GM12892 (cell line): Measurements from ENCODE around the gene ADSS1.

Experiments used
- DNase-seq: peaks from one replicate; pipeline ENCODE4 v3.0.0; 2011; ENCODE audit not compliant: insufficient read length
- FAIRE-seq: peaks from 2 replicates; lab custom pipeline; 2011; peaks lifted over from hg19 to GRCh38; lab: Jason Lieb, UNC
- POLR2A ChIP-seq: IDR thresholded peaks from 2 replicates; pipeline ENCODE4 v1.6.1; 2011; ENCODE audit warnings: low read depth, low read length, control low read depth
- POLR2AphosphoS5 ChIP-seq: IDR thresholded peaks from 2 replicates; pipeline ENCODE4 v1.6.1; 2011; ENCODE audit warnings: low read depth, low read length, control low read depth
- TAF1 ChIP-seq: IDR thresholded peaks from 2 replicates; pipeline ENCODE4 v1.6.1; 2011; ENCODE audit warnings: low read depth, mild to moderate bottlenecking, control low read depth, low read length, borderline replicate concordance

Gene ADSS1

DNA sequence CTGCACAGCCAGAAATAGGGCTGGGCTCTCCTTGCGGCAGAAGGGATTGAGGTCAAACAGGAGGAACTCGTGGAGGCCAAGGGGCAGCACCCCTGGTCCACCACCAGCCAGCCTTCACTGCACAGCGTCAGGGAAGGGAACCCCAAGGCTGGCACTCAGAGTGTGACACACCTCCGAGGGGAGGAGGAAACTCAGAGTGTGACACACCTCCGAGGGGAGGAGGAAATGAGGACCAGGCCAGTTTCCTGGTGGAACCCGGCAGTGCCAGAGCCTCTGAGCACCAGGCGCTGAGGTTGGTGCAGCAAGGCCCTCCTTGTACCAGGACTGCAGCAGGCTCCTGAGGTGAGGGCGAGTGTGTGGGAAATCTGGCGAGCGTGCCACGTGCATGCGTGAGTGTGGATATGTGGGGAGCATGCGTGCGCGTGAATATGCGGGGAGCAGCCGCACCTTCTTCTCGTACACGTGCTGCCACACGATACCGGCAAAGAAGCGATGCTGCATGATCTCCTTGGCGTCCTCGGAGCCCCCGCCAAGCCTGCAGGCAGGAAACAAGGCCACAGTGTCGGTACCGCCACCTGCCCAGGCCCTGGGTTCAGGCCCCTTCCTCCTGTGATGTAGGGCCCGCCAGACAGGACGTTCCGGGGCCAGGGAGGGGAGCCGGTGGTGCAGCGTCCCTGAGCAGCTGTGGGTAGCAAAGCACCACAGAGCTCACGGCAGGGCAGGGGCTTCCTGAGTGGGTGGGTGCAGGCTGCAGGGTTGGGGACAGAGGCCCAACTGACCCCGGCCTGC lies 48.1 kb downstream of the ADSS1 start:
- TF ChIP-seq POLR2A (peak; percentile 13; the same call in 1 of the 2 replicates), TAF1 (no peak)
- no peak for DNase-seq
- no peak for FAIRE-seq

- no peak for FAIRE-seq
Measured at GRCh38 chr14:104772707-104773504, 48.9 kb downstream of the ADSS1 start.

DNA sequence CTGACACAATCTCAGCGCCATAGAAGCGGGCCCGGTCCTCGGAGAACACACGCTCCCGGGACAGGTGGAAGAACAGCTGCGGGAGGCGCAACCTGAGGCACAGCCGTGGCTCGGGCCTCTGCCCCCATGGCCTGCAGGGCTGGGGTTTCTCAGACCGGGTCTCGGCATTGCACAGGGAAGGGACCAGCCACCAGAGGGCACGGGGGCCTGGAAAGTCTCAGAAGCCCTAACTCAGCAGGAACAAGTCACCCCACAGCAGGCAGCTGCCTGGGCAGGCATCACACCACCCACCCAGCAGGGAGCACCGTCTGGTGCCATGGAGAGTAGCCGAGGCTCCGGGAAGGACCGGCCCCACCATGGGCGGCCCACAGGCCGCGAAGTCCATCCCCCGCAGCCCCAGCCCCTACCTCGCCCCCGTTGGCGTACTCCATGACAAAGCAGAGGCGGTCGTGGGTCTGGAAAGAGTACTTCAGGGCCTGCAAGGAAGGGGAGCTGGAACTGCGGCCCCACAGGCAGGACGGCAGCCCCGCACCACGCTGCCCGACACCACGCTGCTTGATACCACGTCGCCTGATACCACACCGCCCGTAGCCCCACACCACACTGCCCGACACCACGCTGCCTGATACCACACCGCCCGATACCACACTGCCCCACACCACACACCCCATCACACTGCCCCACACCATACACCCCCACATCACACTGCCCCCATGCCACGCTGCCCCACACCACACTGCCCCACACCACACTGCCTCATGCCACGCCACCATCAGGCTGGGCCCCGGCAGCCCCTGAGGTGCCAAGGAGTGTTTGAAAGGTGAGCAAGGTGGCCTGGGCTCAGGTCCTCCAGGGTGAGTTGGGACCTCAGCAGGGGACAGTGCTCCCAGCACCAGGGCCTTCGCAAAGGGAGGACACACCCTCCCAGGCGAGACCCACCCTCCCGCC lies 49.8 kb downstream of the ADSS1 start:
- no peak for DNase-seq
- FAIRE-seq: no peak
- no peak for TF ChIP-seq TAF1
- TF ChIP-seq POLR2AphosphoS5: no peak
- no peak for TF ChIP-seq POLR2A

More at GRCh38 chr14:104772707-104773504, 48.9 kb downstream of the ADSS1 start:
- no peak for TF ChIP-seq TAF1
- TF ChIP-seq POLR2A: no peak
- no peak for TF ChIP-seq POLR2AphosphoS5
- no peak for DNase-seq

- TF ChIP-seq POLR2AphosphoS5 (no peak), POLR2A (no peak), TAF1 (no peak)
- FAIRE-seq (no peak), DNase-seq (no peak)
Measured at GRCh38 chr14:104774453-104775072, 50.5 kb downstream of the ADSS1 start.

DNA sequence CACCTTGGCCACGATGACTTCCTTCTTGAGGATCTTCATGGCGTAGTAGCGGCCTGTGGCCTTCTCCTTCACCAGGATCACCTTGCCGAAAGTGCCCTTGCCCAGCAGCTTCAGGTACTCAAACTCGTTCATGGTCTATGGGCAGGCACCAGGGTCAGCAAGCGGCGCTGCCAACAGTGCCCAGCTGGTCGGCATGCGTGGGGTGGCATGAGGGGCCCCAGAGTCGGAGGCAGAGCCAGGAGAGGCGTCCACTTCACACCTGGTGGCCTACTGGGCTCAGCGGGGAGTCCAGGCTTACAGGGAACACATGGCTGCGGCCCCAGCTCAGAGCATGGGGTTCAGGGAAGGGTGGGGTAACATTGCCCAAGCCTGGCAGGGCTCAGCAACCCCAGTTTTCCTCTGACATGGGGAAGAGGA lies 51.1 kb downstream of the ADSS1 start:
- no peak for DNase-seq
- no peak for FAIRE-seq
- TF ChIP-seq POLR2A (no peak), POLR2AphosphoS5 (no peak), TAF1 (no peak)

DNA sequence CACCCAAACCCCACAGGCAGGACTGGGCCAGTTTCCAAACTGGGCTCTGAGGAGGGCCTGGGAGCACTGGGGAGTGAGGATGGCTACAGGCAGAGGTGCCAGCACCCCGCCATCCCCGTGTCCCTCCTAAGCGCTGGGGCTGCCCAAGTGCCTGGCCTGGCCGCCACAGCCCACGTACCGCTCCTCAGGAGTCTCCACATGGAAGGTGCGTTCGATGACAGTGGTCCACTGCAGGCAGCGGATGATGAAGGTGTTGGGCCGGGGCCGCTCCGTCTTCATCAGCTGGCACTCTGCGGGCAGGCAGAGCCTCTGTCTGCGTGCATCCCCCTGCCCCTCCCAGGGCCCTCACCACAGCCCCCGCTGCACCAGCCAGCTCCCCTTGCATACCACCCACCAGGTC lies 52.5 kb downstream of the ADSS1 start:
- DNase-seq: no peak
- TF ChIP-seq POLR2A (no peak), POLR2AphosphoS5 (no peak), TAF1 (no peak)
- FAIRE-seq: no peak

GRCh38 chr14:104776961-104777807 lies 53.2 kb downstream of the ADSS1 start:
- DNase-seq (no peak), FAIRE-seq (no peak)
- TF ChIP-seq TAF1 (no peak), POLR2A (no peak), POLR2AphosphoS5 (no peak)

DNA sequence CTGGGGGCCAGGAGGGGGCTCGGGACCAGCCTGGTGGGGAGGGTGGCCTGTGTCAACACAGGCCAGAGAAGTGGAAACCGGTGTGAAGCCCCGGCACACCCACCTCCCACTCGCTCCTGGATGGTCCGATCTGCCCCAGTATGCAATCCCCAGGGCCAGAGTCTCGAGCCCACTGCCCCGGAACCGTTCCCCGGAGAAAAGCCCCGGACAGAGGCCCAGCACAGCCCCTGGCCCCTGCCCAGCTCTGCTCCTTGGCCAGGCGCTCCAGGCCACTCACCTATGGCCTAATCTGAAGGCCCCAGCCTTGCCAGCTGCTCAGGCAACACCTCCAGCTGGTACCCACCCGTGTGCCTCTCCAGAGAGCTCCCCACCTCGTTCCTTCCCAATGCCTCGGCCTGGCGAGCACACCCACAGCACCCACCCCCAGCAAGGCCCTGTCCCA lies 53.8 kb downstream of the ADSS1 start:
- DNase-seq: no peak
- no peak for FAIRE-seq
- no peak for TF ChIP-seq POLR2A
- no peak for TF ChIP-seq TAF1
- TF ChIP-seq POLR2AphosphoS5: no peak

- FAIRE-seq: no peak
- no peak for DNase-seq
- TF ChIP-seq POLR2AphosphoS5: no peak
- no peak for TF ChIP-seq TAF1
- no peak for TF ChIP-seq POLR2A
Measured at GRCh38 chr14:104778694-104779331, 54.8 kb downstream of the ADSS1 start.
